ENCODE results near the gene LZTS2.

Gene LZTS2

DNA sequence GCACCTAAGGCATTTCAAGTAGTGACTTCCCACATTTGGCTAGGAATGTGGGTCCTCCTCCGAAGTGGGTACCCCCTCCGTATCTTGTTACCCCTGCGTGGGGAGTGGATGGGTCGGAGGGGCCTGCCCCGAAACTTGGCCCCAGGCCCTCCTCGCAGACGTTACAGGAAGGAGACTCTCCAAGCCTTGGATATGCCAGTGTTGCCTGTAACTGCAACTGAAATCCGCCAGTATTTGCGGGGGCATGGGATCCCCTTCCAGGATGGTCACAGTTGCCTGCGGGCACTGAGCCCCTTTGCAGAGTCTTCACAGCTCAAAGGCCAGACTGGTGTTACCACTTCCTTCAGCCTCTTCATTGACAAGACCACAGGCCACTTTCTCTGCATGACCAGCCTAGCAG, 11.4 kb upstream of the LZTS2 start:
- no peaks in the 10 kb centered on the region for H3K9me3 ChIP-seq (ENCODE audit: insufficient read depth, low read length, severe bottlenecking)
- peaks cover 37% of the 10 kb centered on the region; the same call in 1 of the 2 replicates for H4K20me1 ChIP-seq (ENCODE audit: insufficient read depth, low read length)
- TF ChIP-seq CTCF (IDR thresholded peaks at IDR 0.05; ENCODE audit: borderline replicate concordance, extremely low read depth, low read length, poor library complexity, severe bottlenecking): no peak
- TF ChIP-seq EZH2 (IDR thresholded peaks at IDR 0.05; ENCODE audit: borderline replicate concordance, low read depth, low read length, severe bottlenecking): no peak
- H2AFZ ChIP-seq (ENCODE audit: low read depth, low read length): peak overlapping the region; percentile 98; the same call in 1 of the 2 replicates
- peak overlapping the region; percentile 95; a peak in 3 of 4 replicates for H3K4me3 ChIP-seq (ENCODE audit: low read depth in 1 of 2, low read length in 2 of 2)
- DNase-seq (no peak), ATAC-seq (ENCODE audit: insufficient read depth, low read depth) (no peak)
- no peaks in the 10 kb centered on the region for H3K27me3 ChIP-seq (ENCODE audit: insufficient read depth, low read length, poor library complexity)
- peak overlapping the region; percentile 86 for H3K9ac ChIP-seq (ENCODE audit: low read depth, low read length)
- peaks cover 56% of the 10 kb centered on the region for H3K79me2 ChIP-seq (ENCODE audit: insufficient read depth, low read length)
- H3K36me3 ChIP-seq (ENCODE audit: insufficient read depth, low read length): peaks cover 60% of the 10 kb centered on the region
- H3K4me1 ChIP-seq (ENCODE audit: insufficient read depth, low read length): peaks cover 49% of the 10 kb centered on the region
- peak overlapping the region; percentile 99 for H3K4me2 ChIP-seq (ENCODE audit: insufficient read depth, low read length)
- H3K27ac ChIP-seq (ENCODE audit: low read length): peak overlapping the region; percentile 90

GRCh38 chr10:100989088-100989487, 10.5 kb upstream of the LZTS2 start:
- no peaks in the 10 kb centered on the region for H3K27me3 ChIP-seq (ENCODE audit: insufficient read depth, low read length, poor library complexity)
- peaks cover 65% of the 10 kb centered on the region for H3K36me3 ChIP-seq (ENCODE audit: insufficient read depth, low read length)
- H3K9me3 ChIP-seq (ENCODE audit: insufficient read depth, low read length, severe bottlenecking): no peaks in the 10 kb centered on the region
- H3K4me1 ChIP-seq (ENCODE audit: insufficient read depth, low read length): peaks cover 49% of the 10 kb centered on the region
- H4K20me1 ChIP-seq (ENCODE audit: insufficient read depth, low read length): peaks cover 37% of the 10 kb centered on the region; the same call in 1 of the 2 replicates
- peaks cover 56% of the 10 kb centered on the region for H3K79me2 ChIP-seq (ENCODE audit: insufficient read depth, low read length)
- H3K4me3 ChIP-seq (ENCODE audit: low read depth in 1 of 2, low read length in 2 of 2): peak overlapping the region in 1 of 2 experiments; percentile 95; a peak in 1 of 4 replicates
- DNase-seq (no peak), ATAC-seq (ENCODE audit: insufficient read depth, low read depth) (no peak)
- no peak overlapping the region for H2AFZ ChIP-seq (ENCODE audit: low read depth, low read length)
- no peak overlapping the region for H3K27ac ChIP-seq (ENCODE audit: low read length)
- H3K9ac ChIP-seq (ENCODE audit: low read depth, low read length): 0 out of 2 replicates have a peak overlapping the region, but pooled peaks have one; percentile 86
- peak overlapping the region; percentile 99; the same call in 1 of the 2 replicates for H3K4me2 ChIP-seq (ENCODE audit: insufficient read depth, low read length)
- TF ChIP-seq CTCF (IDR thresholded peaks at IDR 0.05; ENCODE audit: borderline replicate concordance, extremely low read depth, low read length, poor library complexity, severe bottlenecking) (no peak), EZH2 (IDR thresholded peaks at IDR 0.05; ENCODE audit: borderline replicate concordance, low read depth, low read length, severe bottlenecking) (no peak)

GRCh38 chr10:100993986-100994708, 5.5 kb upstream of the LZTS2 start:
- no peak for DNase-seq
- Histone ChIP-seq H3K27me3 (ENCODE audit: insufficient read depth, low read length, poor library complexity) (no peaks in the 10 kb centered on the region), H3K9ac (ENCODE audit: low read depth, low read length) (no peak overlapping the region), H2AFZ (ENCODE audit: low read depth, low read length) (no peak overlapping the region), H3K4me3 (ENCODE audit: low read depth in 1 of 2, low read length in 2 of 2) (no peak overlapping the region), H3K27ac (ENCODE audit: low read length) (no peak overlapping the region), H4K20me1 (ENCODE audit: insufficient read depth, low read length) (peaks cover 17% of the 10 kb centered on the region; the same call in 1 of the 2 replicates), H3K9me3 (ENCODE audit: insufficient read depth, low read length, severe bottlenecking) (no peaks in the 10 kb centered on the region), H3K4me2 (ENCODE audit: insufficient read depth, low read length) (no peak overlapping the region), H3K36me3 (ENCODE audit: insufficient read depth, low read length) (peaks cover 44% of the 10 kb centered on the region), H3K4me1 (ENCODE audit: insufficient read depth, low read length) (peaks cover 45% of the 10 kb centered on the region), H3K79me2 (ENCODE audit: insufficient read depth, low read length) (peaks cover 19% of the 10 kb centered on the region)
- TF ChIP-seq EZH2 (IDR thresholded peaks at IDR 0.05; ENCODE audit: borderline replicate concordance, low read depth, low read length, severe bottlenecking) (no peak), CTCF (IDR thresholded peaks at IDR 0.05; ENCODE audit: borderline replicate concordance, extremely low read depth, low read length, poor library complexity, severe bottlenecking) (peak; percentile 47)
- no peak for ATAC-seq (ENCODE audit: insufficient read depth, low read depth)
